Fibroblast of mammary gland (primary cell): ENCODE results near the gene ASGR1.
A peak's percentile ranks its signal among the peaks of the same experiment; 100 is the strongest.

Experiments used
- DNase-seq: peaks from one replicate; pipeline ENCODE4 v3.0.0-alpha.2; 2010; ENCODE audit warnings: low read depth
- H3K4me3 ChIP-seq: 2 replicates; pipeline ENCODE4 v1.5.1; 2011; ENCODE audit warnings: low read depth, mild to moderate bottlenecking, low read length, moderate library complexity; ENCODE audit not compliant: control insufficient read depth
- CTCF ChIP-seq: conservative IDR thresholded peaks from 2 replicates; pipeline ENCODE4 v1.5.1; 2011; ENCODE audit warnings: low read depth, low read length, inconsistent platforms; ENCODE audit not compliant: control insufficient read depth, insufficient read depth

Gene ASGR1

GRCh38 chr17:7219812-7220592, 40.8 kb upstream of the ASGR1 start, which contains the start of the genes ACADVL and DLG4:
TSS of gene ACADVL (plus strand) at chr17:7219938. CDS start at chr17:7219985, 47 bp downstream.
TSS of gene DLG4 (minus strand) at chr17:7219836.
- peak; percentile 86 for DNase-seq
- H3K4me3 ChIP-seq: peak within 1 kb of the TSS; percentile 73
- TF ChIP-seq CTCF: no peak

GRCh38 chr17:7219229-7219811, 40.1 kb upstream of the ASGR1 start:
- peak overlapping the region; percentile 73 for H3K4me3 ChIP-seq
- TF ChIP-seq CTCF: no peak
- no peak for DNase-seq

- no peak for TF ChIP-seq CTCF
- no peak for DNase-seq
- H3K4me3 ChIP-seq: no peak overlapping the region
Observed at GRCh38 chr17:7218758-7219157, 39.6 kb upstream of the ASGR1 start.

GRCh38 chr17:7218166-7218565, 39.0 kb upstream of the ASGR1 start:
- TF ChIP-seq CTCF: no peak
- H3K4me3 ChIP-seq: no peak overlapping the region
- no peak for DNase-seq

- no peak for TF ChIP-seq CTCF
- peak overlapping the region; percentile 63 for H3K4me3 ChIP-seq
- peak; percentile 73 for DNase-seq
Observed at GRCh38 chr17:7217113-7217987, 38.2 kb upstream of the ASGR1 start.

GRCh38 chr17:7216242-7217112, 37.3 kb upstream of the ASGR1 start:
- peak overlapping the region; percentile 63 for H3K4me3 ChIP-seq
- no peak for TF ChIP-seq CTCF
- DNase-seq: no peak
